Astrocyte (in vitro differentiated cells and primary cell): Measurements from ENCODE around the gene PARN. TPM values are rescaled to one million over a fixed set of nuclear protein-coding genes. Genes with fewer than 3 reads are reported as not detected.
A peak's percentile ranks its signal among the peaks of the same experiment; 100 is the strongest.
"Not testable (repeated sequence)": the region's sequence is repeated elsewhere in the genome, so short reads cannot be mapped to it uniquely, and the experiment has no call there.

ENCODE experiments used
- DNase-seq: peaks from one replicate; pipeline ENCODE4 v3.0.0-alpha.2; 2010; ENCODE audit warnings: low read depth
- FAIRE-seq: peaks from 2 replicates; lab custom pipeline; 2011; peaks lifted over from hg19 to GRCh38; lab: Jason Lieb, UNC
- H2AFZ ChIP-seq: 2 replicates; pipeline ENCODE4 v1.6.0; 2012; ENCODE audit warnings: low read depth, low read length, inconsistent platforms
- H3K27ac ChIP-seq: 2 replicates; pipeline ENCODE4 v1.5.1; 2011; ENCODE audit warnings: low read depth, low read length, inconsistent platforms
- H3K27me3 ChIP-seq: 2 replicates; pipeline ENCODE4 v1.6.0; 2011; ENCODE audit warnings: low read length, inconsistent platforms; ENCODE audit not compliant: insufficient read depth
- H3K36me3 ChIP-seq: 2 replicates; pipeline ENCODE4 v1.5.1; 2011; ENCODE audit warnings: low read length, inconsistent platforms; ENCODE audit not compliant: insufficient read depth
- H3K4me1 ChIP-seq: 2 replicates; pipeline ENCODE4 v1.5.1; 2011; ENCODE audit warnings: low read length, inconsistent platforms; ENCODE audit not compliant: insufficient read depth
- H3K4me2 ChIP-seq: 2 replicates; pipeline ENCODE4 v1.6.0; 2012; ENCODE audit warnings: low read length, inconsistent platforms
- H3K4me3 ChIP-seq: 2 replicates; pipeline ENCODE4 v1.5.1; 2011; ENCODE audit warnings: low read depth, mild to moderate bottlenecking, low read length, inconsistent platforms; ENCODE audit not compliant: insufficient read depth
- H3K79me2 ChIP-seq: 2 replicates; pipeline ENCODE4 v1.6.0; 2012; ENCODE audit warnings: mild to moderate bottlenecking, low read length, inconsistent platforms; ENCODE audit not compliant: insufficient read depth
- H3K9ac ChIP-seq: 2 replicates; pipeline ENCODE4 v1.6.0; 2012; ENCODE audit warnings: mild to moderate bottlenecking, low read length, inconsistent platforms
- H3K9me3 ChIP-seq: 2 replicates; pipeline ENCODE4 v1.5.1; 2012; ENCODE audit warnings: low read depth, mild to moderate bottlenecking, low read length, inconsistent platforms; ENCODE audit not compliant: insufficient read depth
- H4K20me1 ChIP-seq: 2 replicates; pipeline ENCODE4 v1.6.0; 2012; ENCODE audit warnings: low read length, inconsistent platforms; ENCODE audit not compliant: insufficient read depth
- H3K27ac Mint-ChIP-seq: one replicate; pipeline ENCODE4 v1.8.0; 2021; ENCODE audit warnings: mild to moderate bottlenecking, mixed read lengths; ENCODE audit not compliant: unreplicated experiment
- H3K27me3 Mint-ChIP-seq: one replicate; pipeline ENCODE4 v1.8.0; 2021; ENCODE audit warnings: low read depth, mixed read lengths; ENCODE audit not compliant: unreplicated experiment
- H3K36me3 Mint-ChIP-seq: one replicate; pipeline ENCODE4 v1.8.0; 2021; ENCODE audit warnings: low read depth, mixed read lengths; ENCODE audit not compliant: unreplicated experiment
- H3K4me1 Mint-ChIP-seq: one replicate; pipeline ENCODE4 v1.8.0; 2021; ENCODE audit warnings: low read depth, mixed read lengths; ENCODE audit not compliant: unreplicated experiment
- H3K4me3 Mint-ChIP-seq: one replicate; pipeline ENCODE4 v1.8.0; 2021; ENCODE audit warnings: mild to moderate bottlenecking, moderate library complexity, mixed read lengths; ENCODE audit not compliant: unreplicated experiment
- H3K9me3 Mint-ChIP-seq: one replicate; pipeline ENCODE4 v1.8.0; 2021; ENCODE audit warnings: mild to moderate bottlenecking, mixed read lengths; ENCODE audit not compliant: unreplicated experiment
- EZH2 ChIP-seq: IDR thresholded peaks from 2 replicates; pipeline ENCODE4 v1.6.1; 2012; ENCODE audit warnings: mild to moderate bottlenecking, low read length, inconsistent platforms; ENCODE audit not compliant: insufficient read depth
- total RNA-seq: library from RNA; stranded (reverse); gene quantifications from 2 replicates; pipeline ENCODE4 v1.2.1, GENCODE V29; 2021
- TF ChIP-seq, protein P1 (sequence below): IDR thresholded peaks from 2 replicates; pipeline ENCODE4 v1.5.1; 2011; ENCODE audit warnings: low read depth, mild to moderate bottlenecking, inconsistent platforms, low read length, moderate library complexity; ENCODE audit not compliant: insufficient read depth

Gene PARN
- total RNA-seq, 1 donor from 2014 or later: 26.1 TPM

GRCh38 chr16:14632693-14633569 lies 2.9 kb upstream of the PARN start, which contains the start of gene BFAR:
Gene BFAR, plus strand, starts transcription at chr16:14632951. Its CDS starts 11,396 bp downstream, at chr16:14644347.
- Histone ChIP-seq H3K4me3 (peak within 1 kb of the TSS; percentile 98), H3K9me3 (no peaks in the 10 kb centered on the region), H3K79me2 (peaks cover 70% of the 10 kb centered on the region), H3K27me3 (no peaks in the 10 kb centered on the region), H2AFZ (peak within 1 kb of the TSS; percentile 61), H3K27ac (peak within 1 kb of the TSS; percentile 86), H4K20me1 (peaks cover 42% of the 10 kb centered on the region), H3K4me2 (peak within 1 kb of the TSS; percentile 97), H3K9ac (peak within 1 kb of the TSS; percentile 95), H3K4me1 (peaks cover 16% of the 10 kb centered on the region), H3K36me3 (peaks cover 3% of the 10 kb centered on the region)
- no peak for TF ChIP-seq EZH2
- TF ChIP-seq, protein P1, sequence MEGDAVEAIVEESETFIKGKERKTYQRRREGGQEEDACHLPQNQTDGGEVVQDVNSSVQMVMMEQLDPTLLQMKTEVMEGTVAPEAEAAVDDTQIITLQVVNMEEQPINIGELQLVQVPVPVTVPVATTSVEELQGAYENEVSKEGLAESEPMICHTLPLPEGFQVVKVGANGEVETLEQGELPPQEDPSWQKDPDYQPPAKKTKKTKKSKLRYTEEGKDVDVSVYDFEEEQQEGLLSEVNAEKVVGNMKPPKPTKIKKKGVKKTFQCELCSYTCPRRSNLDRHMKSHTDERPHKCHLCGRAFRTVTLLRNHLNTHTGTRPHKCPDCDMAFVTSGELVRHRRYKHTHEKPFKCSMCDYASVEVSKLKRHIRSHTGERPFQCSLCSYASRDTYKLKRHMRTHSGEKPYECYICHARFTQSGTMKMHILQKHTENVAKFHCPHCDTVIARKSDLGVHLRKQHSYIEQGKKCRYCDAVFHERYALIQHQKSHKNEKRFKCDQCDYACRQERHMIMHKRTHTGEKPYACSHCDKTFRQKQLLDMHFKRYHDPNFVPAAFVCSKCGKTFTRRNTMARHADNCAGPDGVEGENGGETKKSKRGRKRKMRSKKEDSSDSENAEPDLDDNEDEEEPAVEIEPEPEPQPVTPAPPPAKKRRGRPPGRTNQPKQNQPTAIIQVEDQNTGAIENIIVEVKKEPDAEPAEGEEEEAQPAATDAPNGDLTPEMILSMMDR: no peak
- Mint-ChIP-seq H3K36me3 (peaks cover 7% of the 10 kb centered on the region), H3K4me3 (peak within 1 kb of the TSS; percentile 98), H3K27ac (peak within 1 kb of the TSS; percentile 100), H3K27me3 (no peaks in the 10 kb centered on the region), H3K4me1 (peaks cover 42% of the 10 kb centered on the region), H3K9me3 (no peaks in the 10 kb centered on the region)
- FAIRE-seq (no peak), DNase-seq (peak; percentile 85)

DNA sequence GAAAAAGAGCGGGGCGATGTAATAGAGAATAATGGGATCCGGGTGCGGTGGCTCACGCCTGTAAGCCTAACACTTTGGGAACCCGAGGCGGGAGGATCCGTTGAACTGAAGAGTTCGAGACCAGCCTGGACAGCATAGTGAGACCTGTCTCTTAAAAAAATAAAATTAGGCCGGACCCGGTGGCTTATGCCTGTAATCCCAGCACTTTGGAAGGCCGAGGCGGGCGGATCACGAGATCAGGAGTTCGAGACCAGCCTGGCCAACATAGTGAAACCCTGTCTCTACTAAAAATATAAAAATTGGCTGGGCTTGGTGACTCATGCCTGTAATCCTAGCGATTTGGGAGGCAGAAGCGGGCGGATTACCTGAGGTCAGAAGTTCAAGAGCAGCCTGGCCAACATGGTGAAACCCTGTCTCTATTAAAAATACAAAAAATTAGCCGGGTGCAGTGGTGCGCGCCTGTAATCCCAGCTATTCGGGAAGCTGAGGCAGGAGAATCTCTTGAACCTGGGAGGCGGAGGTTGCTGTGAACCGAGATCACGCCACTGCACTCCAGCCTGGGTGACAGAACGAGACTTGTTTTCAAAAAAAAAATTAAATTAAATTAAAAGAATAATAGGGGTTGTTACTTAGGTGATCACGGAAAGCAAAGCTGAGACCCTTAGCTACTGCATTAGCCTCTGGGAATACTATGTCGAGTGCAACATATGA lies 715 bp upstream of the PARN start:
- peak overlapping the region; percentile 84 for H3K4me3 Mint-ChIP-seq
- FAIRE-seq, H3K36me3 ChIP-seq, DNase-seq, H3K27me3 ChIP-seq, H3K9me3 Mint-ChIP-seq, H3K27me3 Mint-ChIP-seq, H3K9me3 ChIP-seq: not testable (repeated sequence)
- peaks cover 16% of the 10 kb centered on the region for H3K36me3 Mint-ChIP-seq
- peak overlapping the region; percentile 86 for H3K4me3 ChIP-seq
- peak overlapping the region; percentile 97 for H3K27ac Mint-ChIP-seq
- H3K4me1 Mint-ChIP-seq: peaks cover 26% of the 10 kb centered on the region
- H2AFZ ChIP-seq: peak overlapping the region; percentile 76
- peaks cover 16% of the 10 kb centered on the region for H3K4me1 ChIP-seq
- H3K9ac ChIP-seq: peak overlapping the region; percentile 95
- H4K20me1 ChIP-seq: peaks cover 23% of the 10 kb centered on the region
- peak overlapping the region; percentile 96 for H3K4me2 ChIP-seq
- H3K79me2 ChIP-seq: peaks cover 49% of the 10 kb centered on the region
- peak overlapping the region; percentile 92 for H3K27ac ChIP-seq

- FAIRE-seq (no peak), DNase-seq (no peak)
- Mint-ChIP-seq H3K9me3 (no peaks in the 10 kb centered on the region), H3K27me3 (no peaks in the 10 kb centered on the region), H3K27ac (peak overlapping the region; percentile 95), H3K36me3 (peaks cover 20% of the 10 kb centered on the region), H3K4me1 (peaks cover 20% of the 10 kb centered on the region), H3K4me3 (peak overlapping the region; percentile 97)
- H3K9me3 ChIP-seq: no peaks in the 10 kb centered on the region
- H3K36me3 ChIP-seq: peaks cover 4% of the 10 kb centered on the region
- peak overlapping the region; percentile 86 for H3K4me3 ChIP-seq
- TF ChIP-seq, protein P1: no peak
- TF ChIP-seq EZH2: no peak
- peaks cover 16% of the 10 kb centered on the region for H3K4me1 ChIP-seq
- peak overlapping the region; percentile 82 for H2AFZ ChIP-seq
- H3K9ac ChIP-seq: peak overlapping the region; percentile 95
- H3K27ac ChIP-seq: peak overlapping the region; percentile 92
- peaks cover 11% of the 10 kb centered on the region for H4K20me1 ChIP-seq
- H3K79me2 ChIP-seq: peaks cover 37% of the 10 kb centered on the region
- peak overlapping the region; percentile 96 for H3K4me2 ChIP-seq
- H3K27me3 ChIP-seq: no peaks in the 10 kb centered on the region
Observed at GRCh38 chr16:14629612-14629918, 495 bp downstream of the PARN start.
